Left renal cortex interstitium (tissue), 4 donors: ENCODE measurements around the gene ZBTB2. TPM values are rescaled to one million over a fixed set of nuclear protein-coding genes. Genes with fewer than 3 reads are reported as not detected.
"Not testable (repeated sequence)": the region's sequence is repeated elsewhere in the genome, so short reads cannot be mapped to it uniquely, and the experiment has no call there.

Source experiments
- DNase-seq, 4 donors: peaks; one replicate each; pipeline ENCODE4 v3.0.0-alpha.2; 2013; ENCODE audit warnings: low read depth in 4 of 4, low spot score in 2 of 4, missing footprints in 1 of 4
- polyA plus RNA-seq, 4 donors: library from polyadenylated mRNA; unstranded; fragments of 120-200 nt; gene quantifications; one replicate each; pipeline ENCODE4 v1.2.1, GENCODE V29; 2013; ENCODE audit not compliant: insufficient read length in 4 of 4

Gene ZBTB2
- polyA plus RNA-seq, 4 donors = 15.0 to 17.4 (median 15.7) TPM

- no peak for DNase-seq
These were observed 15.5 kb downstream of the ZBTB2 start for GRCh38 chr6:151375833-151376232.

- no peak for DNase-seq
These were observed 17.2 kb downstream of the ZBTB2 start for GRCh38 chr6:151374036-151374683.

GRCh38 chr6:151372164-151372563 is 19.2 kb downstream of the ZBTB2 start:
- no peak for DNase-seq

- no peak for DNase-seq
These were observed 20.8 kb downstream of the ZBTB2 start for GRCh38 chr6:151370509-151371078.

GRCh38 chr6:151365233-151365632 is 26.1 kb downstream of the ZBTB2 start:
- DNase-seq = no peak

- DNase-seq = no peak
These were observed 31.9 kb downstream of the ZBTB2 start for GRCh38 chr6:151359486-151359885.

GRCh38 chr6:151358475-151358874 is 32.9 kb downstream of the ZBTB2 start:
- DNase-seq = no peak

- DNase-seq = no peak
These were observed 33.5 kb downstream of the ZBTB2 start for GRCh38 chr6:151357758-151358436.

GRCh38 chr6:151356983-151357382 is 34.4 kb downstream of the ZBTB2 start:
- DNase-seq = not testable (repeated sequence)

- DNase-seq = no peak
These were observed 37.6 kb downstream of the ZBTB2 start for GRCh38 chr6:151353795-151354194.

GRCh38 chr6:151352410-151353396 is 38.7 kb downstream of the ZBTB2 start:
- no peak for DNase-seq

- DNase-seq = no peak
These were observed 39.6 kb downstream of the ZBTB2 start for GRCh38 chr6:151351731-151352130.

- no peak for DNase-seq
These were observed 40.1 kb downstream of the ZBTB2 start for GRCh38 chr6:151351146-151351700.

- DNase-seq = no peak
These were observed 40.8 kb downstream of the ZBTB2 start for GRCh38 chr6:151350442-151351145.

- DNase-seq = no peak
These were observed 41.6 kb downstream of the ZBTB2 start for GRCh38 chr6:151349651-151350270.

GRCh38 chr6:151342750-151343149 is 48.6 kb downstream of the ZBTB2 start:
- not testable (repeated sequence) for DNase-seq

- no peak for DNase-seq
These were observed 49.7 kb downstream of the ZBTB2 start for GRCh38 chr6:151341476-151342195.

GRCh38 chr6:151340219-151340978 is 51.0 kb downstream of the ZBTB2 start:
- no peak for DNase-seq
